SK-N-SH (cell line): ENCODE results near the gene MOCS2. TPM values are rescaled to one million over a fixed set of nuclear protein-coding genes. Genes with fewer than 3 reads are reported as not detected.

ENCODE experiments used
- CTCF ChIA-PET: fragments of 300-600, 350-600 bp; formaldehyde crosslinking; extraction: SDS; loops from one replicate; lab custom pipeline; 2021; lab: Yijun Ruan, JAX
- POLR2A ChIA-PET: fragments of 350-600 bp; sonication (Branson Sonifier 250); formaldehyde crosslinking; extraction: SDS; loops from one replicate; lab custom pipeline; 2020; ENCODE audit warnings: antibody characterized with exemption, inconsistent platforms; lab: Yijun Ruan, JAX
- DNase-seq: peaks from one replicate; pipeline ENCODE4 v3.0.0; 2012
- H2AFZ ChIP-seq: fragments of 200-600 bp; sonication (generic); 2 replicates; pipeline ENCODE4 v1.8.1; 2016; ENCODE audit warnings: antibody characterized with exemption, mild to moderate bottlenecking, low read depth
- H3F3A ChIP-seq: fragments of 200-600 bp; sonication (generic); replicated peaks from 2 replicates; pipeline ENCODE3; 2016; ENCODE audit warnings: antibody characterized with exemption, mild to moderate bottlenecking; ENCODE audit not compliant: insufficient read depth
- H3K27ac ChIP-seq, 2 experiments: fragments of 200-500 bp in 1 of 2; fragments of 200-600 bp in 1 of 2; sonication (Bioruptor generic) in 1 of 2; sonication (generic), shearing (Covaris generic) in 1 of 2; 2 replicates each; pipeline versions ENCODE4 v1.5.1 to v1.6.1; 2014 to 2016; ENCODE audit warnings: low read depth in 2 of 2, inconsistent platforms in 1 of 2, low read length in 1 of 2, mild to moderate bottlenecking in 1 of 2, mixed read lengths in 1 of 2
- H3K27me3 ChIP-seq: fragments of 200-600 bp; sonication (generic), shearing (Covaris generic); 2 replicates; pipeline ENCODE4 v1.6.1; 2016; ENCODE audit warnings: mixed run types; ENCODE audit not compliant: insufficient read depth
- H3K36me3 ChIP-seq, 2 experiments: fragments of 200-500 bp in 1 of 2; fragments of 200-600 bp in 1 of 2; sonication (Bioruptor generic) in 1 of 2; sonication (generic) in 1 of 2; replicated peaks in 1 of 2; 2 replicates each; pipeline versions ENCODE3 to v1.5.1; 2014 to 2016; ENCODE audit warnings: low read length in 1 of 2, mild to moderate bottlenecking in 1 of 2; ENCODE audit not compliant: insufficient read depth in 2 of 2, control insufficient read depth in 1 of 2
- H3K4me1 ChIP-seq, 2 experiments: fragments of 200-500 bp in 1 of 2; fragments of 200-600 bp in 1 of 2; sonication (Bioruptor generic) in 1 of 2; sonication (generic), shearing (Covaris generic) in 1 of 2; 2 replicates each; pipeline versions ENCODE4 v1.5.1 to v1.6.1; 2014 to 2016; ENCODE audit warnings: low read depth in 1 of 2, low read length in 1 of 2, mixed run types in 1 of 2; ENCODE audit not compliant: insufficient read depth in 2 of 2, control insufficient read depth in 1 of 2
- H3K4me2 ChIP-seq: fragments of 200-600 bp; sonication (generic), shearing (Covaris generic); 2 replicates; pipeline ENCODE4 v1.6.1; 2017; ENCODE audit warnings: mixed run types
- H3K4me3 ChIP-seq, 2 experiments: fragments of 200-500 bp in 1 of 2; fragments of 200-600 bp in 1 of 2; sonication (Bioruptor generic) in 1 of 2; sonication (generic), shearing (Covaris generic) in 1 of 2; 2 replicates each; pipeline versions ENCODE4 v1.5.1 to v1.8.1; 2014 to 2016; ENCODE audit warnings: low read depth in 2 of 2, inconsistent platforms in 1 of 2, low read length in 1 of 2, mild to moderate bottlenecking in 1 of 2, mixed read lengths in 1 of 2, moderate library complexity in 1 of 2
- H3K79me2 ChIP-seq: fragments of 200-600 bp; sonication (generic); 2 replicates; pipeline ENCODE4 v1.8.1; 2017; ENCODE audit warnings: mild to moderate bottlenecking; ENCODE audit not compliant: insufficient read depth
- H3K9ac ChIP-seq: fragments of 200-600 bp; sonication (generic); 2 replicates; pipeline ENCODE4 v1.6.1; 2017; ENCODE audit warnings: mixed run types
- H3K9me2 ChIP-seq: fragments of 200-600 bp; sonication (generic); 2 replicates; pipeline ENCODE4 v1.6.1; 2017; ENCODE audit warnings: mixed run types
- H3K9me3 ChIP-seq: fragments of 200-600 bp; sonication (generic); 2 replicates; pipeline ENCODE4 v1.6.1; 2017; ENCODE audit warnings: mixed run types, mild to moderate bottlenecking, moderate library complexity
- H4K20me1 ChIP-seq: fragments of 200-600 bp; sonication (generic); 2 replicates; pipeline ENCODE4 v1.6.1; 2017; ENCODE audit warnings: mild to moderate bottlenecking, mixed run types; ENCODE audit not compliant: insufficient read depth
- EP300 ChIP-seq, 2 experiments: IDR thresholded peaks; 2 replicates each; pipeline versions ENCODE4 v1.4.0 to v1.6.1; 2012; ENCODE audit warnings: borderline replicate concordance in 1 of 2, low read depth in 1 of 2, low read length in 1 of 2
- EZH2phosphoT487 ChIP-seq: fragments of 200-600 bp; sonication (generic); IDR thresholded peaks from 2 replicates; pipeline ENCODE4 v1.6.1; 2017; ENCODE audit warnings: low read depth, mixed run types, mild to moderate bottlenecking, antibody characterized with exemption, moderate library complexity, borderline replicate concordance
- FOSL2 ChIP-seq: IDR thresholded peaks from 2 replicates; pipeline ENCODE4 v1.4.0; 2012; ENCODE audit warnings: low read depth, mild to moderate bottlenecking, moderate library complexity, borderline replicate concordance
- GABPA ChIP-seq: IDR thresholded peaks from 2 replicates; pipeline ENCODE4 v1.4.0; 2012; ENCODE audit warnings: low read depth, mild to moderate bottlenecking
- GATA2 ChIP-seq: sonication (generic); formaldehyde crosslinking; IDR thresholded peaks from 2 replicates; pipeline ENCODE4 v1.5.0; 2020; ENCODE audit warnings: mild to moderate bottlenecking, missing genetic modification reagents
- JUND ChIP-seq: IDR thresholded peaks from 2 replicates; pipeline ENCODE4 v1.4.0; 2012
- MAX ChIP-seq: IDR thresholded peaks from 2 replicates; pipeline ENCODE4 v1.4.0; 2012; ENCODE audit warnings: low read depth
- MXI1 ChIP-seq: IDR thresholded peaks from 2 replicates; pipeline ENCODE4 v1.6.1; 2012; ENCODE audit warnings: mild to moderate bottlenecking, low read depth, low read length, improper control_type of control experiment
- NFIC ChIP-seq: IDR thresholded peaks from 2 replicates; pipeline ENCODE4 v1.4.0; 2012; ENCODE audit warnings: borderline replicate concordance
- NRF1 ChIP-seq: IDR thresholded peaks from 2 replicates; pipeline ENCODE4 v1.6.1; 2012; ENCODE audit warnings: low read depth, mild to moderate bottlenecking, low read length
- PBX3 ChIP-seq: IDR thresholded peaks from 2 replicates; pipeline ENCODE4; 2012
- POLR2AphosphoS5 ChIP-seq: IDR thresholded peaks from 2 replicates; pipeline ENCODE4 v1.6.1; 2012; ENCODE audit warnings: low read depth, low read length
- RAD21 ChIP-seq: IDR thresholded peaks from 2 replicates; pipeline ENCODE4 v1.6.1; 2012; ENCODE audit warnings: mild to moderate bottlenecking, low read length
- RCOR1 ChIP-seq: fragments of 150-350 bp; IDR thresholded peaks from 2 replicates; pipeline ENCODE4 v1.6.1; 2017; ENCODE audit warnings: antibody characterized with exemption, low read length
- TAF1 ChIP-seq: IDR thresholded peaks from 2 replicates; pipeline ENCODE4 v1.6.1; 2012; ENCODE audit warnings: low read depth, mild to moderate bottlenecking, low read length, moderate library complexity, borderline replicate concordance
- TCF12 ChIP-seq: IDR thresholded peaks from 2 replicates; pipeline ENCODE4 v1.4.0; 2012
- USF1 ChIP-seq: IDR thresholded peaks from 2 replicates; pipeline ENCODE4 v1.4.0; 2012; ENCODE audit warnings: low read depth, borderline replicate concordance
- YY1 ChIP-seq: IDR thresholded peaks from 2 replicates; pipeline ENCODE4 v1.4.0; 2012; ENCODE audit warnings: low read depth, mild to moderate bottlenecking
- WGBS: methylation state at CpG from one replicate; pipeline ENCODE4 v1.1.6; 2017; ENCODE audit warnings: low lambda C conversion rate; 5-methylcytosine and 5-hydroxymethylcytosine counted together
- polyA plus RNA-seq, 3 experiments: library from polyadenylated mRNA; depleted of rRNA; stranded (reverse); fragments of >200 nt; gene quantifications; 2 replicates each; pipeline ENCODE4 v1.2.3, GENCODE V29; 2012

The MOCS2 gene
- polyA plus RNA-seq (2012; rRNA removed) = 26.4 and 35.2 TPM in 2 replicates
- 42.3 and 56.5 TPM in 2 replicates for polyA plus RNA-seq (2012; cell fraction: cytosol; rRNA removed)
- 8.4 and 15.1 TPM in 2 replicates for polyA plus RNA-seq (2012; cell fraction: nucleus; rRNA removed)

- Histone ChIP-seq H3K36me3 (peaks cover 4 to 26% of the 10 kb centered on the region in 2 experiments), H3K4me3 (peak within 1 kb of the TSS; percentile 75 to 84), H3K9ac (peak within 1 kb of the TSS; percentile 56), H3K27ac (peak within 1 kb of the TSS in 1 of 2 experiments; percentile 89; a peak in 3 of 4 replicates), H3F3A (peaks cover 11% of the 10 kb centered on the region), H3K79me2 (peaks cover 35% of the 10 kb centered on the region), H3K27me3 (no peaks in the 10 kb centered on the region), H3K4me1 (peaks cover 6 to 9% of the 10 kb centered on the region in 2 experiments; a peak in 2 of 4 replicates), H3K4me2 (peak within 1 kb of the TSS; percentile 86)
- WGBS = 3% methylated on average over 28 of the region's 54 CpGs
- DNase-seq = peak; percentile 98
- POLR2A ChIA-PET = no interaction called here
- no peak for TF ChIP-seq EP300 (IDR thresholded peaks at IDR 0.05; ENCODE audit: borderline replicate concordance in 1 of 2, low read depth in 1 of 2, low read length in 1 of 2)
- TF ChIP-seq MAX = peak; percentile 58; the same call in 1 of the 2 replicates
- no peak for TF ChIP-seq GABPA
- TF ChIP-seq POLR2AphosphoS5 = peak; percentile 93
- TF ChIP-seq MXI1 = peak; percentile 79; the same call in 1 of the 2 replicates
- TF ChIP-seq GATA2 = no peak
- TF ChIP-seq YY1 = 0 out of 2 replicates have a peak, but pooled peaks have one; percentile 16
- no peak for TF ChIP-seq USF1
- TF ChIP-seq EZH2phosphoT487 = no peak
- peak; percentile 82 for TF ChIP-seq TAF1
- peak; percentile 96 for TF ChIP-seq NRF1
- TF ChIP-seq RAD21 = no peak
- TF ChIP-seq, all 33 proteins: peak for 6
- peak within 1 kb of the TSS; percentile 75 for H2AFZ ChIP-seq
- CTCF ChIA-PET = interaction anchor here (1.5 to 1.7 kb wide), 4 partner anchors 11 to 1119 kb away, joined by 3 to 6 read pairs (median 4); no protein-coding TSS in a partner anchor
- H4K20me1 ChIP-seq = no peaks in the 10 kb centered on the region
- no peaks in the 10 kb centered on the region for H3K9me2 ChIP-seq
- H3K9me3 ChIP-seq = no peaks in the 10 kb centered on the region
Observed at GRCh38 chr5:53109443-53110127, at the start of gene MOCS2. TSS of gene MOCS2 (minus strand) at chr5:53109757. CDS start at chr5:53107174, 2,583 bp downstream.

GRCh38 chr5:53151713-53152458 is 42.3 kb upstream of the MOCS2 start:
- WGBS = 24% methylated on average over 3 of the region's 3 CpGs
- TF ChIP-seq PBX3 (peak; percentile 59), TAF1 (no peak), RCOR1 (no peak), FOSL2 (peak; percentile 49; the same call in 1 of the 2 replicates), JUND (peak; percentile 12; the same call in 1 of the 2 replicates), TCF12 (no peak), NFIC (peak; percentile 78), USF1 (no peak), MAX (peak; percentile 68)
- Histone ChIP-seq H3K9me2 (no peaks in the 10 kb centered on the region), H3K36me3 (no peaks in the 10 kb centered on the region), H3K79me2 (no peaks in the 10 kb centered on the region), H3K9ac (no peak overlapping the region), H4K20me1 (no peaks in the 10 kb centered on the region), H3K9me3 (no peaks in the 10 kb centered on the region), H3K4me3 (no peak overlapping the region), H3K4me1 (no peaks in the 10 kb centered on the region), H3K27me3 (no peaks in the 10 kb centered on the region), H3F3A (no peaks in the 10 kb centered on the region), H2AFZ (no peak overlapping the region), H3K27ac (no peak overlapping the region), H3K4me2 (no peak overlapping the region)
- POLR2A ChIA-PET = interaction anchor here (1.1 kb wide), 1 partner anchor 23 kb away, joined by 3 read pairs; no protein-coding TSS in a partner anchor
- DNase-seq = no peak
- CTCF ChIA-PET = no interaction called here
